Measurements from ENCODE around the gene RIMBP2.

The RIMBP2 gene

DNA sequence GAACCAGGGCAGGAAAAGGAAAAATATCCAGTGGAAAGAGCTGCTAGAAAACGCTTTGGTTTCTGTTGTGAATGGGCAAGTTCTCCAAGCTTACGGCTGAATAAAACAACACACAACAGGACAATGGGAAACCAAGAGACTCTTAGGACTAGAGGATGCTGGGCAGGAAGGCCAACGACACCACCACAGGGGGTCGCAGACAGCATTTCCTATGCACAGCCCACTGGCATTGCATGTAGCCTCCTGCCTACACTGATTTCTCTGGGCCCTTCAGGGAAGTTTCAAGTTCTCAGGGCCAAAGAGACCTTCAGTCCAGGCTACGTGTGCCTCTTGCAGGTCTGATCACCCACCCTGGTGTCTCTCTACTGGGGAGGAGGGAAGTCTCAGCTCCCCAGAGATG, 108.0 kb downstream of the RIMBP2 start:
- H3K36me3 ChIP-seq = no peaks in the 10 kb centered on the region
- H3K4me2 ChIP-seq = no peak overlapping the region
- no peak overlapping the region for H3K4me3 ChIP-seq
- no peak overlapping the region for H3K27ac ChIP-seq
- no peaks in the 10 kb centered on the region for H3K27me3 ChIP-seq
- no peaks in the 10 kb centered on the region for H3K9me3 ChIP-seq (replicated peaks in 1 of 11)
- no peak overlapping the region for H3K9ac ChIP-seq
- TF ChIP-seq Cebpa-rat (IDR thresholded peaks at IDR 0.05) = no peak
- peaks cover 0 to 29% (median 12%) of the 10 kb centered on the region in 10 experiments; a peak in 14 of 20 replicates for H3K4me1 ChIP-seq
- peaks cover 0 to 4% (median 0%) of the 10 kb centered on the region in 11 experiments; a peak in 1 of 22 replicates for H4K20me1 ChIP-seq

DNA sequence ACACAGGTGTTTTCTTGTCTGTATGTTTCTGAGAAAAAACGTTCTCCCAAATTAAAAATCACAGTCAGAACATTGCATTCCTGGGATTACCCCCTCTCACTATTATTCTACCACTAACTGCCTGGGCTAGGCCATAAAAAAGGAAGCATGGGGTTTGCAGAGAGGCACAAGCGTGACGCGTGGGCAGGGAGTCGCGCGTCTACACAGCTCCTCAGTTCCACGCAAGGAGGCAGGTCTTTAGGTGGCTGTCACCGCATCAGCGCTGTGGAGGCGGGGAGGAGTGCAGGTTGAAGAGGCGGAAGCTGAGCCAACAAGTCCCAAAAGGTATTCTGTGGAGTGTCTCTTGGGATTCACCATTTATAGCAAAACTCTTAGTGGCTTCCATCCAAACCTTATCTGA, 109.9 kb downstream of the RIMBP2 start:
- Histone ChIP-seq H3K9me3 (replicated peaks in 1 of 11) (no peaks in the 10 kb centered on the region), H3K4me2 (peak overlapping the region in 10 of 11 experiments; percentile 13 to 78 (median 64); a peak in 19 of 22 replicates), H3K4me3 (no peak overlapping the region), H3K36me3 (no peaks in the 10 kb centered on the region), H3K27me3 (no peaks in the 10 kb centered on the region), H3K9ac (no peak overlapping the region), H4K20me1 (peaks cover 0 to 4% (median 0%) of the 10 kb centered on the region in 11 experiments; a peak in 1 of 22 replicates), H3K27ac (no peak overlapping the region), H3K4me1 (peaks cover 0 to 29% (median 12%) of the 10 kb centered on the region in 10 experiments; a peak in 14 of 20 replicates)
- TF ChIP-seq Cebpa-rat (IDR thresholded peaks at IDR 0.05) = no peak

- peaks cover 0 to 5% (median 3%) of the 10 kb centered on the region in 11 experiments; a peak in 8 of 22 replicates for H3K9me3 ChIP-seq (replicated peaks in 1 of 11)
- no peak overlapping the region for H3K9ac ChIP-seq
- no peak overlapping the region for H3K4me3 ChIP-seq
- peaks cover 0 to 29% (median 12%) of the 10 kb centered on the region in 10 experiments; a peak in 14 of 20 replicates for H3K4me1 ChIP-seq
- H3K27ac ChIP-seq = no peak overlapping the region
- H3K36me3 ChIP-seq = no peaks in the 10 kb centered on the region
- no peak overlapping the region for H3K4me2 ChIP-seq
- H4K20me1 ChIP-seq = peaks cover 0 to 4% (median 0%) of the 10 kb centered on the region in 11 experiments; a peak in 1 of 22 replicates
- TF ChIP-seq Cebpa-rat (IDR thresholded peaks at IDR 0.05) = no peak
- H3K27me3 ChIP-seq = no peaks in the 10 kb centered on the region
Measured at GRCh38 chr12:130603396-130603965, 112.6 kb downstream of the RIMBP2 start.

DNA sequence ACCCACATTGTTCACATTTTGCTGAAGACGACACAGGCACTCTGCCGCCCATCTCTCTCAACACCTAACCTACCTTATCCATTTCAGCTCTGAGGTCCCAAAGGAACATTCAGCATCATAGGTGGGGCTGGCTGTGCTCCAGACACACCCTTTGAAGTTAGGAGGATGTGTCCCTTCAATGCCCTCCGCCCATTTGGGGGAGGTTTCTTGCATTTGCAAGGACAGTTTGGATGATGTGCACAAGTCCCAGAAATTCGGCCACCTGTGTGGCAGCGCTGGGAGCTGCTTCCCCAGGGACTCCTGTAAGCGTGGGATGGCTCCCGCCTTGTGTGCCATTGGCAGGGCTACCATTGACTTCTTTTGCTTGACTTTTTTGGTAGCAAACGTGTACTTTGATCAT, 113.8 kb downstream of the RIMBP2 start:
- no peaks in the 10 kb centered on the region for H3K27me3 ChIP-seq
- no peak overlapping the region for H3K4me3 ChIP-seq
- H3K27ac ChIP-seq = no peak overlapping the region
- peaks cover 0 to 3% (median 0%) of the 10 kb centered on the region in 11 experiments; a peak in 1 of 22 replicates for H4K20me1 ChIP-seq
- H3K4me1 ChIP-seq = peaks cover 0 to 18% (median 12%) of the 10 kb centered on the region in 10 experiments; a peak in 14 of 20 replicates
- H3K9me3 ChIP-seq (replicated peaks in 1 of 11) = peaks cover 12 to 18% (median 16%) of the 10 kb centered on the region in 11 experiments; a peak in 21 of 22 replicates
- H3K36me3 ChIP-seq = no peaks in the 10 kb centered on the region
- no peak overlapping the region for H3K9ac ChIP-seq
- TF ChIP-seq Cebpa-rat (IDR thresholded peaks at IDR 0.05) = no peak
- H3K4me2 ChIP-seq = no peak overlapping the region

DNA sequence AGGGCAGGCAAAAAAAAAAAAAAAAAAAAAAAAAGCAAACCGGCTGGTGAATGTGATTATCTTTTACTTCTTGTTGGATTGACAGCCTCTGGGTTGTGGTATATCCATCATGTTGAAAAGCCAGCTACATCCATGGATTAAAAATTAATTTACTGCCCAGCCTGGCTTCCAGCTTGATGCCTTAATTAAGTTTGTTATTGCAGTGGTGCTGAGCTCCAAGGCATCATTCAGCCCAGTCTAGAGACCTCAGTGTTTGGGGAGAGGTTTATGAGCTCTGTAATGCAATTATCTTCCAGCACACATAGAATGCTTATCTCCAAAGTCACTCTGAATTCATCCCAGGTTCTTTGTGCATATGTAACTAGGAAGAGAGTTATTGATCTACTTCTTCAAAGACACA, 114.8 kb downstream of the RIMBP2 start:
- Histone ChIP-seq H4K20me1 (peaks cover 0 to 3% (median 0%) of the 10 kb centered on the region in 11 experiments; a peak in 1 of 22 replicates), H3K4me2 (no peak overlapping the region), H3K27ac (no peak overlapping the region)

DNA sequence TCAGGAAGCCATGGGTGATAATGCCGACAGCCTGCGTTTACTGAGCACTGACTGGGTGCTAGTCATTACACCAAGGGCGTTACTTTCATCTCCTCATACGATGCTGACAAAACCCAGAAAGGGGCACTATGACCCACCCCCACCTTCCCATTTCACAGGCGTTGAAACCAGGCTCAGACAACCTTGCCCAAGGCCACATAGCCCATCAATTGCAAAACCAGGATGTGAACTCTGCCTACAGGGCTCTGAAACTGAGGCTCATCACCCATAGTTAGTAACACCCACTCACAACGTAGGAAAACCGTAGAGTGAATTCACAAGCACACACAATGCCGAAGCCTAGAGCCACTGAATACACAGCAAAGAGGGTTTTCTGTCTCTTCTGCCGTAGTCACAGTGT, 119.9 kb downstream of the RIMBP2 start:
- Histone ChIP-seq H3K4me3 (no peak overlapping the region), H3K27me3 (peaks cover 0 to 6% (median 0%) of the 10 kb centered on the region in 11 experiments; a peak in 1 of 22 replicates), H3K9me3 (replicated peaks in 1 of 11) (peaks cover 12 to 34% (median 25%) of the 10 kb centered on the region in 11 experiments), H3K9ac (no peak overlapping the region), H4K20me1 (0 out of 22 replicates have a peak, but pooled peaks cover 0 to 5% (median 0%) of the 10 kb centered on the region in 11 experiments), H3K4me2 (no peak overlapping the region), H3K27ac (no peak overlapping the region), H3K4me1 (peaks cover 0 to 19% (median 16%) of the 10 kb centered on the region in 10 experiments; a peak in 16 of 20 replicates), H3K36me3 (no peaks in the 10 kb centered on the region)
- TF ChIP-seq Cebpa-rat (IDR thresholded peaks at IDR 0.05) = no peak

More for the DNA sequence above, 114.8 kb downstream of the RIMBP2 start:
- Histone ChIP-seq H3K4me1 (peaks cover 0 to 9% (median 5%) of the 10 kb centered on the region in 10 experiments; a peak in 14 of 20 replicates), H3K36me3 (no peaks in the 10 kb centered on the region), H3K9ac (no peak overlapping the region), H3K27me3 (no peaks in the 10 kb centered on the region), H3K4me3 (no peak overlapping the region), H3K9me3 (replicated peaks in 1 of 11) (peaks cover 12 to 26% (median 20%) of the 10 kb centered on the region in 11 experiments)
- no peak for TF ChIP-seq Cebpa-rat (IDR thresholded peaks at IDR 0.05)

DNA sequence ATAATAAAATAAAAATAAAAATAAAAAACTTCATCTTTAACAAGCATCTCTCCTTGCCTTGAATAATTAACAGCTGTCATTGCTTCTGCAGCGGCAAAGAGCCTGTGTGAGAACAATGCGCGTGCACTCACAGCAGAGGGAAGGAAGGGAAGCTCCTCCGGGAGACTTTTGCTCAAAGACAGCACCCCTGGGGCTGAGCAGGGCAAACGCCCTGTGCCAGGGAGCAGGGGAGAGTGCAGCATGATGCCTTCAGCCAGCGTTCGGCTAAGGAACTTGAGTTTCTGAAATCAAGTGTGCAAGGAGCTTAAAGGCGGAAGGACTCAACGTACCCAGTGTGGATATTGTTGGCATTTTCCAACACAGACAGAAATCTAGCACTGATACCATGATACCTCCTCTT, 120.5 kb downstream of the RIMBP2 start:
- no peak for TF ChIP-seq Cebpa-rat (IDR thresholded peaks at IDR 0.05)
- Histone ChIP-seq H3K36me3 (no peaks in the 10 kb centered on the region), H3K9me3 (replicated peaks in 1 of 11) (peaks cover 12 to 34% (median 25%) of the 10 kb centered on the region in 11 experiments), H3K27ac (no peak overlapping the region), H3K4me1 (peaks cover 0 to 26% (median 22%) of the 10 kb centered on the region in 10 experiments; a peak in 16 of 20 replicates), H3K4me2 (no peak overlapping the region), H3K27me3 (peaks cover 0 to 6% (median 0%) of the 10 kb centered on the region in 11 experiments; a peak in 1 of 22 replicates), H3K4me3 (no peak overlapping the region), H3K9ac (no peak overlapping the region), H4K20me1 (0 out of 22 replicates have a peak, but pooled peaks cover 0 to 5% (median 0%) of the 10 kb centered on the region in 11 experiments)

- no peak overlapping the region for H3K9ac ChIP-seq
- peaks cover 0 to 27% (median 10%) of the 10 kb centered on the region in 11 experiments; a peak in 15 of 22 replicates for H3K27me3 ChIP-seq
- peaks cover 8 to 26% (median 17%) of the 10 kb centered on the region in 11 experiments for H3K9me3 ChIP-seq (replicated peaks in 1 of 11)
- peak overlapping the region in 3 of 11 experiments; percentile 88 to 98 (median 91); a peak in 5 of 22 replicates for H3K4me2 ChIP-seq
- no peak overlapping the region for H3K27ac ChIP-seq
- no peak overlapping the region for H3K4me3 ChIP-seq
- no peak for TF ChIP-seq Cebpa-rat (IDR thresholded peaks at IDR 0.05)
- H3K36me3 ChIP-seq = no peaks in the 10 kb centered on the region
- peaks cover 0 to 17% (median 0%) of the 10 kb centered on the region in 11 experiments; a peak in 4 of 22 replicates for H4K20me1 ChIP-seq
- H3K4me1 ChIP-seq = peaks cover 8 to 51% (median 46%) of the 10 kb centered on the region in 10 experiments; a peak in 19 of 20 replicates
Measured at GRCh38 chr12:130593056-130593455, 123.0 kb downstream of the RIMBP2 start.

DNA sequence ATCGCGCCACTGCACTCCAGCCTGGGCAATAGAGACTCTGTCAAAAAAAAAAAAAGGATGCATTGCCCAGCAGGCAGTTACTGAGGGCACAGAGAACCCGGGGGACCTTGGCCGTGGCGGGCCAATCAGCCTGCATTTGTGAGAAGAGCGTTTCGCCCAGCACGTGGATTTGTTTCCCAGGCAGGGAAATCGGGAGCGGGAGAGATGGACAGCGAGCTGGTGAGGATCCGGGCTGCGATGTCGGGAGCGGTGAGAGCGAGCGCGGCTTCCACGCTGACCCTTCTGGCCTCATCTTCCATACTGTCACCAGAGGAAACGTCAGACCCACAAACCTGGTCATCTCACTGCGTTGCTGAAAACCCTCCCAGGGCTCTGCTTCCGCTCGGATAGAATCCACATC, 123.5 kb downstream of the RIMBP2 start:
- peaks cover 0 to 27% (median 12%) of the 10 kb centered on the region in 11 experiments; a peak in 15 of 22 replicates for H3K27me3 ChIP-seq
- peaks cover 8 to 53% (median 46%) of the 10 kb centered on the region in 10 experiments; a peak in 19 of 20 replicates for H3K4me1 ChIP-seq
- H3K4me3 ChIP-seq = no peak overlapping the region
- TF ChIP-seq Cebpa-rat (IDR thresholded peaks at IDR 0.05) = no peak
- H3K4me2 ChIP-seq = peak overlapping the region in 8 of 11 experiments; percentile 61 to 98 (median 88); a peak in 14 of 22 replicates
- H3K9ac ChIP-seq = no peak overlapping the region
- H4K20me1 ChIP-seq = peaks cover 0 to 17% (median 0%) of the 10 kb centered on the region in 11 experiments; a peak in 4 of 22 replicates
- peaks cover 4 to 22% (median 13%) of the 10 kb centered on the region in 11 experiments; a peak in 21 of 22 replicates for H3K9me3 ChIP-seq (replicated peaks in 1 of 11)
- H3K36me3 ChIP-seq = no peaks in the 10 kb centered on the region
- no peak overlapping the region for H3K27ac ChIP-seq
